Measurements from ENCODE around the gene CHI3L2.

Gene CHI3L2

GRCh38 chr1:111221633-111222291, 5.8 kb upstream of the CHI3L2 start:
- no peak for DNase-seq (ENCODE audit: low spot score)

- peak; percentile 86 for DNase-seq (ENCODE audit: low spot score)
These were observed 5.0 kb upstream of the CHI3L2 start for GRCh38 chr1:111222308-111223125.

DNA sequence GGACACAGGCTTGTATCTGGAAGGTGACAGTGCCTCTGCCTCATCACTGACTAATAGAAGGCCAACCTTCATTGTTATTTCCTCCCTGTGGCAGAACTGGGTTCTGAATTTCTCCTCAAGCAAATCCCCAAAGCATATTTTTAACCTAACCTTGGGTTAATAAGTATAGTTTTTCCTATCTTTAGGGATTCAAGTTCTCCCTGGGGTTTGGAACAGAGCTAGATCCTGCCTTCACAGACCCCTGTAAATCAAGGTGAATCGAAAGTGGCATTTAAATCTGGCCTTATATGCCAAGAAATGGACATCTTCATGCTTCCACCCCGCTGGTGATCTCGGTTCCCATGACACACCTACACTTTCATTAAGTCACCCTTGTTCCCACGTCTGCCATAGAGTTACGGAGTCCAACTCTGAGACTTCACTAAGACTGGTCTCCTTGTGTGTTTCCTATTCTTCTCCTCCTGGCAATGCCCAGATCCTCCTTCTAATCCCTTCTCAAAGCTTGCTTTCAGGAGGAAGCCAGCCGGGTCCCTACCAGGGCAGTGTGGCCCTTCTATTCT, 4.3 kb upstream of the CHI3L2 start:
- DNase-seq (ENCODE audit: low spot score), result no peak

DNA sequence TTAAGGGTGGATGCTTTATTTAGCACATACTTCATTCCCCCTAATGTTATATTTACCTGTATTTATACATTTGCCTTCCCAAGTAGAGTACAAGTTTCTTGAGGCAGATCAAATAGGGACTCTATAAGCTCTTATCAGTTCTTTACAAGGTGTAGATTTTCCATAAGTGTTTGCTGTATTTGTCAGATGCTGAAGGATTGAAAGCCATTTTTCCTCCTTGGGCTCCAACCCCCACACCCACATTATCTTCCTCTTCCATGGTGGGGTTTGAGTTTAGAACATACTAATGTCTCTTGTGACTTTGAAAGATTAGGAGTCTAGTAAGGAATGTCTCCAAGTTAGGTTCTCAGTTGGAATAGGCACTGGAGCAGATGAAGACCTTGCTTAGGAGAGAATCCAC, 2.4 kb upstream of the CHI3L2 start:
- DNase-seq (ENCODE audit: low spot score), result no peak

DNA sequence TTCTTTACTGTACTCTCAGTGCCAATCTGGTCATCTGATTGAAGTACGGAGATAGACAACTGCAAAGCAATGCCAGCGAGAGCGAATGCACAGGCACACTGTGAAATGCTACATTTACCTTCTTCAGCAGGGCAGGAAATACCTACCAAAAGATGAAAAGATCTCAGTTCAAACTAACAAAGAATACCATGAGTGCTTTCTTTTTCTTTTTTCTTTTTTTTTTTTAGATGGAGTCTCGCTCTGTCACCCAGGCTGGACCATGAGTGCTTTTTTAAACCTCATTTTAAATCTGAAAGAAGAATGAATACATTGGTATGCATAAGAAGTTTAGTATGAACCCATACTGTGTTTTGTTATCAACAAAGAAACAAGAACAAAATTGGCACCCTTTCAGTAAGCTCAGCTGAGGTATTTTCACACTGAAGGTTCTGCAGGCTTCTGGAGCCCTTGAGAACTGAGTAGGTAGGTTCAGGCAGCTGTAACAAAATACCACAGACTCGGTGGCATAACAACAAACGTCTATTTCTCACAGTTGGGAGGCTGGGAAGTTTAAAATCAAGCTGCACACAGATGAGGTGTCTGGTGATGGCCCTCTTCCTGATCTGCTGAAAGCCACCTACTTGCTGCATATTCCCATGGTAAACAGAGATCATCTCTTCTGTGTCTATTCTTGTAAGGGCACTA, 1.7 kb upstream of the CHI3L2 start:
- DNase-seq (ENCODE audit: low spot score), result no peak

DNA sequence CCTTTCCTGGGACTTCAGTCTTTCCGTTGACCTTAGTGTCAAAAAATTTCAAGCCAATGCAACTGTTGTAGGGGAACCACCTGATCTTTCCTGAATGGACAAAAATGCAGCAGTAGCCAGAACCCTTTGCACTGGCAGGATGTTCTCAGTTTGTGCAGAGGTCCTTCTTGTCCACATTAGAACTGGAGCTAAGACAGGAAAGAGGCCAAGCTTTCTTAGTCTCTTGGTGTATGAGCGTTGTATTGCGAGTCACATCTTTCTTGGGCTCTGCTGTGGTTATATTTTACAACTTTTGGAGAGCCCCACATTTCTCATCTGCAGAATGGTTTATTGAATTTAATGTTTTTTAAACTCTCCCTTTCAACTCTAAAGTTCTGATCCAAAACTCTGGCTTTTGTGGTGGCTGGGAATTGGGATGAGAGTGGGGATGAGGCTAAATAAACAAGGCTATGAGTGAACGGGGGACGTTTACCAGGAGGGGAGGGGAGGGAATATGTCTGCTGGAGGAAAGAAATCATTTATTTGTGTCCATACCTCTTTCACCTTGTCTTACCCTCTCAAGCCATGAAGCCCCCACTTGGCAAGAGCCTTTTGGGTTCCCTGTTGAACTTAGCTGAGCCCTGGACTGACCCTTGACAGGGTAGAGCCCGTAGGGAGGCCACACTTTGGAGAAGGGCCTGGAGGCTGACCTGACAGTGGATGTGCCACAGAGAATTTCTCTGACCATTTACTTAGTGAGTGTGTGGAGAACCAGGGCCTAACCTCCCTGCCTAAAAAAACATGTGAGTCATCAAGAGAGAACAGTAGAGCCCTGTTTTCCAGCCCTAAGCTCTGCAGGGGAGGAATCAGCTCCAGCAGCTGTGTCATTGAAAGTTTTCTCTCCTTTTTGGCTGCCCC, 586 bp downstream of the CHI3L2 start:
- peak; percentile 48 for DNase-seq (ENCODE audit: low spot score)

DNA sequence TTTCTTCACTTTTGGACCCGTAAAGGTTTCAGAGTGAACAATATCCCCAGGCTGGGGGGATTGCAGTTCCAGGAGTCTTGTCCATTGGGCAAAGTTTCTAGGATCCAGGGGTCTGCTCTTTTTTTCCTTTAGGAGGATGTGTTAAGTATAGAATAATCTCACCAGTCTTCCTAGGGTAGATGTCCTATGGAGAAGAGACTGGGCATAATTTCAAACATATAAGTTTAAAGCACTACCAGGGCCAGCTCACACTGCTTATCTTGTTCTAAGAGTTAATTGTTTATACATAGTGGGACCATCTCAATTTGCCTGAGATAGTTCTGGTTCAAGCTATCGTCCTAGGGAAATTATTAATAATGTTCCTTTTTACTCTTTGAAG, 1.2 kb downstream of the CHI3L2 start:
- DNase-seq (ENCODE audit: low spot score), result no peak

DNA sequence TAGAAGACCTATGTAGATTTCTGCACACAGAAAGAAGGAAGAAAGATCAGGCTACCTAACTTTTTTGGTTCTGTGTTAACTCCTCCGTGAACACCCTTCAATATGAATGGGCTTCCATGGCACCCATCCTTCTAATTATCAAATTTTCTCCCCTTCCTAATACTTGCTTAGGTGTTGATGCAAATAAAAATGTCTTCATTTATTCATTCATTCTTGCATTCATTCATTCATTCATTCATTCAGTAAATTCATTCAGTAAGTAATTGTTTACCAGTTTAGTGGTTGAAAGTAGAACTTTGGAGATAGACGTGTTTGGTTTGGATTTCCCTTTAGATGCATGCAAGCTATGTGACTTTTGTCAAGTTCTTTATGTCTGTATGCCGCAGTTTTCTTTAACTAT, 4.6 kb downstream of the CHI3L2 start:
- no peak for DNase-seq (ENCODE audit: low spot score)

DNA sequence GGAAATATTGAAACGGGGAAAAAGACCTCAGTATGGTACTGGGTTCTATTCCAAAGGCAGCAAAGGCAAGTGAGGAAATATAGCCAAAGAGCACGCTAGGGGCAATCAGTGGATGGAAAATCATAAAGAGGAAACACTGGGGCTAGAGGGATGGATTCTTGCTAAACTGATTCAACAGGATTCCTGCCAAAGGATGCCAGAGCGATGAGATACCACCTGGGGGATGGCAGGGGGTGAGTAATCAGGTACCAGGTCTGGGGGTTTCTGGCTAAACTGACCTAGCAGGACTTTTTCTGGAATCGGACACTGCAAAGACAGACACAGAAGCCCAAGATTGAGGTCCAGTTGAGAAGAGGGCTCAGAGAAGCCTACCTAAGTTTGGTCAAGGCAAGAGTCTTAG, 6.7 kb downstream of the CHI3L2 start:
- no peak for DNase-seq (ENCODE audit: low spot score)

GRCh38 chr1:111234866-111235265, 7.4 kb downstream of the CHI3L2 start:
- no peak for DNase-seq (ENCODE audit: low spot score)

DNA sequence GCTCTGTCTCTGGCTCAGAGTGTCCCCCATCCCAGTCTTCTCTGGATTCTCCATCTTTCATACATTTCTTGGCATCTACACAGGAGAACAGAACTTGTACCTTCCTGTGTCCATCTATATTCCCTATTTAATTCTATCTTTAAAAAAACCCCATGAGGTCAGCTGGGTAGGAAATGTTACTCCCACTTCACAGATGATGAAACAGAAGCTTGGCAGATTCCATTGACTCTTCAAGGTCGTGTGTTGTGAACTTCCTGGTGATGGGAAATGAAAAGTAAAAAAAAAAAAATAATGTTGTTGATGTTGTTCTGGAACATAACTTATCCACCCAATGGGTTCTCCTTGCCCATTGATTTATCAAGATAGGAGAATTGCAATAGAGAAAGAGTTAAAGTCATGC, 8.9 kb downstream of the CHI3L2 start:
- DNase-seq (ENCODE audit: low spot score), result no peak

DNA sequence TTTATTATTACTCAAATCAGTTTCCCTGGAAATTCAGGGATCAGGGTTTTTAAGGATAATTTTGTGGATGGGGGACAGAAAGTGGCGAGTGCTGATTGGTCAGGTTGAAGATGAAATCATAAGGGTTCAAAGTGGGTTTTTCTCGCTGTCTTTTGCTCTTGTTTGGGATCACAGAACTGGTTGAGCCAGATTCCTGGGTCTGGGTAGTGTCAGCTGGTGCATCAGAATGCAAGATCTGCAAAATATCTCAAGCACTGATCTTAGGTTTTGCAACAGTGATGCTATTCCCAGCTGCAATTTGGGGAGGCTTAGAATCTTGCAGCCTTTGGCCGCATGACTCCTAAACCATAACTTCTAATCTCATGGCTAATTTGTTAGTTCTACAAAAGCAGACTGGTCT, 9.3 kb downstream of the CHI3L2 start:
- no peak for DNase-seq (ENCODE audit: low spot score)

- DNase-seq (ENCODE audit: low spot score), result no peak
These were observed 10.7 kb downstream of the CHI3L2 start for GRCh38 chr1:111238056-111238795.

DNA sequence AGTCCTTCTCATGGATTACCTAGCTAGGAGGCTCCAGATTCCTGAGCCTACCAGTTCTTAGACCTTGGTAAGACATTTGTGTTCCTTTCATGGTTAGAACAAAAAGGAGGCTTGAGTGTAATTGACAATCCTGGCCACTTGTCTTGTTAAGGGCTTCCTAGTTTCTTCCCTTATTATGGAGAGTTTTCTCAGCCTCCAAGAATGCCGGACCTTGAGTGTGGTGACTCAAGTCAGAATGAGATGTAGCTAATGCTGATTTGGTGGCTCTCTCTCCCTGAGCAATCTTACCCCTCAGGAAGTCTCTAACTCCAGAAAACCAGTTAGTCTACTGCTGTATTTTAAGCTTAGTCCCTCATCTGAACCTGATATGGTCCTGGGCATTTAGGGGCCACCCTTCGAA, 14.3 kb downstream of the CHI3L2 start:
- no peak for DNase-seq (ENCODE audit: low spot score)

- DNase-seq (ENCODE audit: low spot score), result no peak
These were observed 15.5 kb downstream of the CHI3L2 start for GRCh38 chr1:111242805-111243523.

GRCh38 chr1:111247125-111247838, 19.8 kb downstream of the CHI3L2 start:
- DNase-seq (ENCODE audit: low spot score), result no peak

GRCh38 chr1:111249960-111250359, 22.4 kb downstream of the CHI3L2 start:
- no peak for DNase-seq (ENCODE audit: low spot score)

GRCh38 chr1:111251570-111251969, 24.1 kb downstream of the CHI3L2 start:
- DNase-seq (ENCODE audit: low spot score), result no peak

DNA sequence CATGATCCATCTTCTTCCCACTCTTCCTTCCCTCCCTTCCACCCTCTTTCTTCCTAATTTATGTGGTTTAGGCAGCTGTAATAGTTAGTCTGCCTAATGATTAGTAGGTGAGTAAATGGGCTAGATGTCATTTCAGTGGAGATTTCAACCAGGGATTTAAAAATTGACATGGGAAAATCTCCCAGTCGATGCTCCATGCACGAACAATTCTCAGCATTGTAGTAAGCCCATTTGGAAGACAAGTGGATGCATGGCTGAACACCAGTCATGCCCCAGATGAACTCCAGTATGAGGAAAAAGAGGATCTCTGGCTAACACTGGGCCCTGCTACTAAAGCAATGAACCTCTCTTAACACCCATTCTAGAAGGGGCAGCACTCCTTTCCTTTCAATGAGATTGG, 25.3 kb downstream of the CHI3L2 start:
- DNase-seq (ENCODE audit: low spot score), result no peak

GRCh38 chr1:111253876-111254275, 26.4 kb downstream of the CHI3L2 start:
- no peak for DNase-seq (ENCODE audit: low spot score)

All from HuH-7 (cell line).